ENCODE results near the gene KDM1A. TPM values are rescaled to one million over a fixed set of nuclear protein-coding genes. Genes with fewer than 3 reads are reported as not detected.

Gene KDM1A
- total RNA-seq, 1 donor from 2014 or later, result 76.6 TPM

DNA sequence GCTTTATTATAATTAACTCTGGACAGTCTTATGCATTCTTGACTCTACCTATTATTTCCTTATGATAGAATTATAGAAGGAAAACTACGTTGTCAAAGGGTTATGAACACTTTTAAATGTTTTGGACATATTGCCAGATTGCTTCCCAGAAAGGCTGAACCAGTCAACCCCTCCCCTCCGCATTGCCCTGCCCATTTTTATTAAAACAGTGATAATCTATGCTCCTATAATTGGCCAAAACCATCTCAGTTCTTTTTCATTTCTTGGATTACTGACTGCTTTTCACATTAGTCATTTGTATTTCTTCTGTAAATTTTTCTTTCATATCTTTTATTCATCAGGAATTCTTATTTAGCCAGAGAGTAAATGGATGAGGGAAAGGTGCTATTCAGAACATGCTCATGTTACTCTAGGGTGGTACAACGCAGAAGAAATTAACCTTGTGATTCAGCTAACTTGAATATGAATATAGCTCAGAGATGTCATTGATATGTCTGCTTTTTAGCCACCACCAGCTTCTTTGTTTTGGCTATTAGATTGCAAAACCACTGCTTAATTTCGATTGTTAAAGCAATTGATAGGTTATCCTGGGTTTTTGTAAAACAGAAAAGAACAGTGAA is 32.1 kb downstream of the KDM1A start:
- H3K27ac Mint-ChIP-seq, result no peak overlapping the region
- H3K27me3 Mint-ChIP-seq (ENCODE audit: low read depth), result no peaks in the 10 kb centered on the region
- DNase-seq (ENCODE audit: low spot score), result no peak
- intact Hi-C loops (cut with micrococcal nuclease), result no loop called here
- no peak overlapping the region for H3K4me3 Mint-ChIP-seq (ENCODE audit: low read depth)
- H3K4me1 Mint-ChIP-seq (ENCODE audit: low read depth), result peaks cover 5% of the 10 kb centered on the region
- peaks cover 25% of the 10 kb centered on the region for H3K36me3 Mint-ChIP-seq (ENCODE audit: low read depth)
- H3K9me3 Mint-ChIP-seq, result no peaks in the 10 kb centered on the region

DNA sequence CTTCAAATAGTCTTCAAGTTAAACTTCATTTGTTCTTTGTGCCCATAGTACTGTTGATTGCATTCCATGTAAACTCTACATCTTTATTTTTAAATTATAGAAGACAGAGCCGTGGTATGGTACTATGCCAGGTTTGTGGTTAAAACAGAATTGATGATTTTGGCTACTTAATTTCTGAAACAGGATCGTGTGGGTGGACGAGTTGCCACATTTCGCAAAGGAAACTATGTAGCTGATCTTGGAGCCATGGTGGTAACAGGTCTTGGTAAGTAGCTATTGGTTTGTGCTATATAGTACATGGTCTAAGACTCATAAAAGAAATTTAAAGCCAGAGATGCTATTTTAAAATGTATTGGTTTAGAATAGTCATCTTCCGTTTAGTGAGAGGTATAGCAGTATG is 38.0 kb downstream of the KDM1A start:
- Mint-ChIP-seq H3K4me3 (ENCODE audit: low read depth) (no peak overlapping the region), H3K9me3 (no peaks in the 10 kb centered on the region), H3K27ac (no peak overlapping the region), H3K4me1 (ENCODE audit: low read depth) (peaks cover 5% of the 10 kb centered on the region), H3K27me3 (ENCODE audit: low read depth) (no peaks in the 10 kb centered on the region), H3K36me3 (ENCODE audit: low read depth) (peaks cover 62% of the 10 kb centered on the region)
- no peak for DNase-seq (ENCODE audit: low spot score)
- intact Hi-C loops (cut with micrococcal nuclease), result no loop called here

DNA sequence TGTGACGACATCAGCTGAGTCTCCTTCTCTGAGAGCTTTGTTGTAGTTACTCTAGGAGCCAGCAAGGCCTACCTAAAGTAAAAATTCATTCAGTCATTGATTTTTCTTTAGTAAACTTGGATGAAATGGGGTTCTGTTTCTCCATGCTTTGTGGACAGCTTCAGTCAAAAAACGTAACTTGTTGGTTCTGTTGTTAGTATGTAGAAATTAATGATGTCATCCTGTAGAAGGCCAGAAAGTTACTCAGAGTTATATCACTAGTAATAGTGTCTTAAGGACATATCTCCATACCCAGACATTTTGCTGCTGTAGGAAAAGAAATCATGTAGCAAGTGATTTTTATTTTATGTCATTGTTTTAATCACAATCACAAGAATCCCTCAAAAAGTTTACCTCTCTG is 43.0 kb downstream of the KDM1A start:
- Mint-ChIP-seq H3K27ac (no peak overlapping the region), H3K27me3 (ENCODE audit: low read depth) (no peaks in the 10 kb centered on the region), H3K4me3 (ENCODE audit: low read depth) (no peak overlapping the region), H3K9me3 (no peaks in the 10 kb centered on the region), H3K4me1 (ENCODE audit: low read depth) (peaks cover 2% of the 10 kb centered on the region), H3K36me3 (ENCODE audit: low read depth) (peaks cover 73% of the 10 kb centered on the region)
- DNase-seq (ENCODE audit: low spot score), result no peak
- intact Hi-C loops (cut with micrococcal nuclease), result no loop called here

DNA sequence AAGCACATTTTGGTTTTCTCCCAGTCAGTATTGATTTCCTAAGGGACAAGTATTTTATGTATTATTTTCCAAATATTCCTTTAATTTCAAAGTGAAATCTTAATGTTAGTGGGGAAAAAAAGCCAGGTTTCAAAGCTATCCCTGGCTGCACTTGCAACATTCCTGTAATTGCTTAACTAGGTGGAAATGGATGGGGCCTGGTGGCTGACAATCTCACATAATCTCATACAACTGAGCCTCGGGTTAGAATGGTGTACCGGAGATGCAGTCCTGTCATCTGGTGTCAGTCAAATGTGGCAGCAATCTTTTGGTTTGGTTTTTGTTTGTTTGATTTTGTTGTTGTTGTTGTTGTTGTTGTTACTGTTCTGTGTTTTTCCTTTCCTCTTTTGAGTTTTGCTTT is 46.1 kb downstream of the KDM1A start:
- Mint-ChIP-seq H3K36me3 (ENCODE audit: low read depth) (peaks cover 73% of the 10 kb centered on the region), H3K27me3 (ENCODE audit: low read depth) (no peaks in the 10 kb centered on the region), H3K9me3 (no peaks in the 10 kb centered on the region), H3K4me3 (ENCODE audit: low read depth) (no peak overlapping the region), H3K27ac (no peak overlapping the region), H3K4me1 (ENCODE audit: low read depth) (peaks cover 2% of the 10 kb centered on the region)
- DNase-seq (ENCODE audit: low spot score), result no peak
- intact Hi-C loops (cut with micrococcal nuclease), result no loop called here

DNA sequence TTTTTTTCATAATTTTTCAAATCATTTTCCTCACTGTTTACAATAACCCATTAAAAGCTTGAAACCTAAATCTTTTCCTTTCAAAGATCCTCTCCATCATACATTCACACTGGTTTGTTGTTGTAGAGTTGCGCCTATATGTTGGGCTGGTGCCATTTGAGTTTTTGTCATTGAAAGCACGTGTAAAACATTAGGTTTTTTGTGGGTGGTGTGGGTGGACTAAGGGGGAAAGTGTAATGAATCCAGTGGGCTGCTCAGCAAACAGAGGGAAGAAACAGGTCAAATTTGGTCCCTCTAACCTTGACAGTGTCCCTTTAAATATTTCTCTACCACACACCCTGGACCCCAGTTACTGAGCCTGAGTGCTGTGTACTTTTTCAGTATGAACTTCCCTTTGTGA is 46.8 kb downstream of the KDM1A start:
- Mint-ChIP-seq H3K36me3 (ENCODE audit: low read depth) (peaks cover 71% of the 10 kb centered on the region), H3K4me1 (ENCODE audit: low read depth) (peaks cover 2% of the 10 kb centered on the region), H3K9me3 (no peaks in the 10 kb centered on the region), H3K27me3 (ENCODE audit: low read depth) (no peaks in the 10 kb centered on the region), H3K27ac (no peak overlapping the region), H3K4me3 (ENCODE audit: low read depth) (no peak overlapping the region)
- intact Hi-C loops (cut with micrococcal nuclease), result no loop called here
- no peak for DNase-seq (ENCODE audit: low spot score)

DNA sequence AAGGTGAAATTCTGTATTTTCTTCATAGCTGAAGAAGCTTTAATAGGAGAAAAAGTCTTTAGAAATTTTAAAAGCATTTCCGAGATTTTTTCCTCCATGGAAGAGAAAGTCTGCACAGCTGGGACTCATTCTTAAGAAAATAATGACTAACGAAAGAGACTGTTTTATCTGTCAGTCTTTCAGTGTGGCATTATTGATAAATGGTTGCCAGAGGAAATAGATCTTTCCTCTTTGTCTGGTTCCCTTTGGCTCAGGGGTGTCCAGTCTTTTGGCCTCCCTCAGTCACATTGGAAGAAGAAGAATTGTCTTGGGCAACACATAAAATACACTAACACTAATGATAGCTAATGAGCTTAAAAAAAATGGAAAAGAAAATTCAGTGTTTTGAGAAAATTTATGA is 49.9 kb downstream of the KDM1A start:
- peaks cover 2% of the 10 kb centered on the region for H3K4me1 Mint-ChIP-seq (ENCODE audit: low read depth)
- no peak overlapping the region for H3K4me3 Mint-ChIP-seq (ENCODE audit: low read depth)
- DNase-seq (ENCODE audit: low spot score), result no peak
- intact Hi-C loops (cut with micrococcal nuclease), result no loop called here
- no peaks in the 10 kb centered on the region for H3K27me3 Mint-ChIP-seq (ENCODE audit: low read depth)
- H3K36me3 Mint-ChIP-seq (ENCODE audit: low read depth), result peaks cover 79% of the 10 kb centered on the region
- H3K27ac Mint-ChIP-seq, result no peak overlapping the region
- H3K9me3 Mint-ChIP-seq, result no peaks in the 10 kb centered on the region

DNA sequence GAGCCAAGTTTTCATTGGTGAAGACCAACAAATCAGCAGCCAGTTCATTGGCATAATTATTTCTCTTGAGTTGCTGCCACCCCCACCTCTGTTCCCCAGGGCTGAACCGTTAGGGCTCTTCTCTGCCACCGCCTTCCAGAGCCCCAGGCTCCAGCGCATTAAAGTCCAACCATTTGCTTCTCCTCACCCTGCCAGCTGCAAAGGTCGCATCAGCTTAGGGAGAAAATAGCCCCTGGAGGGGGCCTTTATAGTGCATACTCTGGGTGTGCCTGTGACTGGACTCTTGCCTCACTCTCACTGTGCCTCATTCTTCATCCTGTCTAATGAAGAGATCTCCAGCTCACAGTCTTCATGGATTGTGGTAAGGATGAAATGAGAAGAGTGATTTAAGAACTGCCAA is 50.4 kb downstream of the KDM1A start:
- H3K27ac Mint-ChIP-seq, result no peak overlapping the region
- intact Hi-C loops (cut with micrococcal nuclease), result no loop called here
- peaks cover 79% of the 10 kb centered on the region for H3K36me3 Mint-ChIP-seq (ENCODE audit: low read depth)
- H3K9me3 Mint-ChIP-seq, result no peaks in the 10 kb centered on the region
- DNase-seq (ENCODE audit: low spot score), result no peak
- no peaks in the 10 kb centered on the region for H3K27me3 Mint-ChIP-seq (ENCODE audit: low read depth)
- H3K4me3 Mint-ChIP-seq (ENCODE audit: low read depth), result no peak overlapping the region
- peaks cover 2% of the 10 kb centered on the region for H3K4me1 Mint-ChIP-seq (ENCODE audit: low read depth)

DNA sequence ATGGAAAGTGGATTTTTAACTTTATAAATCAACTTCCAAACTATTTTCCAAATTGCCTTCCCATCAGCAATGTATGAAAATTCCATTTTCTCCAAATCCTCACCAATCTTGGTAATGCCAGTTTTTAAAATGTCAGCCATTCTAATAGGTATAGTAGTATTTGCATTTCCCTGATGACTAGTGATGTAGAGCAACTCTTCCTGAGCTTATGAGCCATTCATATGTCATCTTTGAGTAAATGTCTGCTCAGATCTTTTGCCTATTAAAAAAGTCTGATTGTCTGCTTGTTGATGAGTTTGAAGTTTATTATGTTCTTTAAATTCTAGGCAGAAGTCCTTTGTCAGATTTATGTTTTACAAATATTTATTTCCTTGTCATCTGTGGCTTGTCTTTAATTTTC is 54.7 kb downstream of the KDM1A start:
- Mint-ChIP-seq H3K4me1 (ENCODE audit: low read depth) (no peaks in the 10 kb centered on the region), H3K9me3 (no peaks in the 10 kb centered on the region), H3K36me3 (ENCODE audit: low read depth) (peaks cover 69% of the 10 kb centered on the region), H3K4me3 (ENCODE audit: low read depth) (no peak overlapping the region), H3K27ac (no peak overlapping the region), H3K27me3 (ENCODE audit: low read depth) (no peaks in the 10 kb centered on the region)
- intact Hi-C loops (cut with micrococcal nuclease), result no loop called here
- no peak for DNase-seq (ENCODE audit: low spot score)

DNA sequence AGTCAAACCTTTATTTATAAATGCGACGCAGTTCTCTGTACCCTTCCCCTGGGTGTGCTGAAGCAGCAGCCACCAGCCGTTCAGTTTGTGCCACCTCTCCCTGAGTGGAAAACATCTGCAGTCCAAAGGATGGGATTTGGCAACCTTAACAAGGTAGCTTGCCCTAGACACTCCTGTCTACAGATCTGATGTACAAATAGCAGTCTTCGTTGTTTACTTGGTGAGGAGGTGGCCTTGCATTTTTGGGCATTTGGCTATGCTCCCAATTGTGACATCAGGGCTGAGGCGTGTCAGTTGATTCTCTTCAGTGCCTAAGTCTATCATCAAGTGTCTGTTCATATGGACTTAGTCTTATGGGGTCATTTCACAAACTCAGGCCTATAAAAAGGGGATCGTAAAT is 59.8 kb downstream of the KDM1A start:
- H3K36me3 Mint-ChIP-seq (ENCODE audit: low read depth), result peaks cover 70% of the 10 kb centered on the region
- H3K9me3 Mint-ChIP-seq, result no peaks in the 10 kb centered on the region
- no peak overlapping the region for H3K27ac Mint-ChIP-seq
- intact Hi-C loops (cut with micrococcal nuclease), result no loop called here
- no peak overlapping the region for H3K4me3 Mint-ChIP-seq (ENCODE audit: low read depth)
- DNase-seq (ENCODE audit: low spot score), result no peak
- no peaks in the 10 kb centered on the region for H3K4me1 Mint-ChIP-seq (ENCODE audit: low read depth)
- H3K27me3 Mint-ChIP-seq (ENCODE audit: low read depth), result no peaks in the 10 kb centered on the region

DNA sequence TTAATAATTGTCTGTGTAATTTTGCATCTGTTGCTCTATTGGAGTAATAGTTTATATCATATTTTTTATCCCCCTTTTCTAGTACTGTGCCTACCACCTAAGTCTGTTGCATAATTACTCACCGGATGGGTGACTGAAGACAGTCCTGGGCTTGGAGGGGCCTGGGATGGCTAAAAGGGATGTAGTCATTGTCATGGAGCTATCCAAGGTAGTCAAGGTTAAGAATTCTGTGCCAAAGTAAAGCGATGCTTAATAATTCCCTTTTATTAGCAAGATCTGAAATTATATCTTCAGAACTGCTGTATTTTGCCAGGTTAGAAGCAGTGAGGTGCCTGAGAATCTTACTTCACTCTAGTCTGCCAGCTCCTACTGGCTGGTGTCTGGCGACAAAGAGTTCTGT is 61.6 kb downstream of the KDM1A start:
- Mint-ChIP-seq H3K27ac (no peak overlapping the region), H3K4me1 (ENCODE audit: low read depth) (no peaks in the 10 kb centered on the region), H3K36me3 (ENCODE audit: low read depth) (peaks cover 77% of the 10 kb centered on the region), H3K4me3 (ENCODE audit: low read depth) (no peak overlapping the region), H3K27me3 (ENCODE audit: low read depth) (no peaks in the 10 kb centered on the region), H3K9me3 (no peaks in the 10 kb centered on the region)
- intact Hi-C loops (cut with micrococcal nuclease), result no loop called here
- no peak for DNase-seq (ENCODE audit: low spot score)

DNA sequence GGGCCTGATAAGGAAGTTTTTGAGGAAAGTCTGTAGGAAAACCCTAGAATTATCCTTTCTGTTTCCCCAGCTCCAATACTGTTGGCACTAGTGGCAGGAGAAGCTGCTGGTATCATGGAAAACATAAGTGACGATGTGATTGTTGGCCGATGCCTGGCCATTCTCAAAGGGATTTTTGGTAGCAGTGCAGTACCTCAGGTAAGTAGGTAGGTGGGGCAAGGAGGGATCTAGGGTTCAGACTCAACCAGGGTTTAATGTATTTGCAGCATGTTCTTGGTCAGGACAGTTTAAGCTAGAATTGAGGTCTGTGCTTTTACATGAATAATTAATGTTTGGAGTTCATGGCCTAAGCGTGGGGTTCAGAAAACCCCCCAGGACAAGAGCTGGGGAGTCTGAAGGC is 62.1 kb downstream of the KDM1A start:
- Mint-ChIP-seq H3K27ac (no peak overlapping the region), H3K36me3 (ENCODE audit: low read depth) (peaks cover 82% of the 10 kb centered on the region), H3K9me3 (no peaks in the 10 kb centered on the region), H3K4me1 (ENCODE audit: low read depth) (no peaks in the 10 kb centered on the region), H3K4me3 (ENCODE audit: low read depth) (no peak overlapping the region), H3K27me3 (ENCODE audit: low read depth) (no peaks in the 10 kb centered on the region)
- no peak for DNase-seq (ENCODE audit: low spot score)
- intact Hi-C loops (cut with micrococcal nuclease), result no loop called here

DNA sequence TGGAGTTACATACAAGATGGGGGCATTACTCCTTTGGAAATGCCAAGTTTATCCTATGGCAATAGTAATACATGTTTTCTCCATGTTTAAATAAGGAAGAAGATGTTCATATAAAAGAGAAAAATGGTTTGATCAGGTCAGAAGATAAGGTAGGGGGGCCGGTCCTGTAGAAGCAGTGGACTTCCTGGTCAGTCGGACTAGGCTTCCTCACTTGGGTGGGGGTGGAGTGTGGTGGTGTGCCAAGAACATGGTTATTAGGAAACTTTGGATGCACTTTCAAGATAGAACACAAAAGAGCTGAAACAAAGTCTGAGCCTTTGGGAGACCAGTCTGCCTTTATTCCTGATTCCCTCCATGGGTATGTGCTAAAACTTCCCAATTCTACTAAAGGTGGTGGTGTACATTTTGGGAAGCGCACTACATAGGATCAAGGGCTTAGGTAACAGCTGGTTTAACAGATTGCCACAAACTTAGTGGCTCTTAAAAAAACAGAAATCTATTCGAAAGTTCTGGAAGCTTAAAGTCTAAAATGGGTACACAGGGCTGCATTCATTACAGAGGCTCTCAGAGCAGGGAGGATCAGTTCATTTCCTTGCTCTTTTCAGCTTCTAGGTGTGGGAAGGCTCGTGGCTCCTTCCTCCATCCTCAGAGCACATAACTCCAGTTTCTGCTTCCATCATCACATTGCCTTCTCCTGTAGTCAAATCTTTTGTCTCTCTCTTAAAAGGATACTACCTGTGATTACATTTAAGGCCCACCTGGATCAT is 64.6 kb downstream of the KDM1A start:
- intact Hi-C loops (cut with micrococcal nuclease), result no loop called here
- Mint-ChIP-seq H3K4me3 (ENCODE audit: low read depth) (no peak overlapping the region), H3K27ac (no peak overlapping the region), H3K4me1 (ENCODE audit: low read depth) (no peaks in the 10 kb centered on the region), H3K36me3 (ENCODE audit: low read depth) (peaks cover 82% of the 10 kb centered on the region), H3K9me3 (no peaks in the 10 kb centered on the region), H3K27me3 (ENCODE audit: low read depth) (no peaks in the 10 kb centered on the region)
- no peak for DNase-seq (ENCODE audit: low spot score)

DNA sequence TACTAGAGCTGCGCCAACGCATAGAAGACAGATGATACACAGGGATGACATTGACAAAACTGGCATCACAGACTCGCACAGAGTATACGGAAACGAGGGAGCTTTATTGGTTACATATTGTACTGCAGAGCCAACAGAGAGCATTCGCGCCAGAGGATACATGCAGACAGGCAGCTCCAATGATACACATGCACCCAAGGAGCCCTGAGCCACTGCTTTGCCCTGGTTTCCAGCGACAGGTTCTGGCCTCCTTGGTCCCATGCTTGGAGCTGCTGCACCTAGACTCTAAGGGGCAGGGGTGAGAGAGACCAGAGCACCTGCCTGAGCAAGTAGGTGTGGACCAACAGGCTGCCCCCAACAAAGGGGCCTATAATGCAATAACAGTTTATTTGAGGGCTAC is 65.6 kb downstream of the KDM1A start:
- Mint-ChIP-seq H3K27me3 (ENCODE audit: low read depth) (no peaks in the 10 kb centered on the region), H3K27ac (no peak overlapping the region), H3K36me3 (ENCODE audit: low read depth) (peaks cover 73% of the 10 kb centered on the region), H3K9me3 (no peaks in the 10 kb centered on the region), H3K4me1 (ENCODE audit: low read depth) (no peaks in the 10 kb centered on the region), H3K4me3 (ENCODE audit: low read depth) (no peak overlapping the region)
- intact Hi-C loops (cut with micrococcal nuclease), result no loop called here
- no peak for DNase-seq (ENCODE audit: low spot score)

All from activated T-helper 2 cell treated with anti-CD3 and anti-CD28 coated beads, Interferon-gamma antibody, Interleukin-2, Interleukin-4, amounts not matched to agents 10 μg/mL and 5 μg/mL and 100 μg/mL, durations not matched to agents 14 hours and 24 hours and 36 hours (primary cell).